ENCODE results near the gene PPP6R2. TPM values are rescaled to one million over a fixed set of nuclear protein-coding genes. Genes with fewer than 3 reads are reported as not detected.
A peak's percentile ranks its signal among the peaks of the same experiment; 100 is the strongest.

The PPP6R2 gene
- total and polyA plus RNA-seq, 9 of the 15 experiments (the other 6 are each of a cell fraction or from before 2014, with no cell fraction given): 0.32 to 39.8 (median 21.4) TPM

- TF ChIP-seq MYC (IDR thresholded peaks at IDR 0.05; ENCODE audit: low read depth, low read length) (peak; percentile 23; the same call in 1 of the 2 replicates), MYC (CRISPR knock-in tag; IDR thresholded peaks at IDR 0.05; ENCODE audit: borderline replicate concordance, low read depth) (no peak), ZNF121 (CRISPR knock-in tag; conservative IDR thresholded peaks at IDR 0.05) (no peak), CBX1 (IDR thresholded peaks at IDR 0.05; ENCODE audit: low read depth) (no peak), HMGN3 (IDR thresholded peaks at IDR 0.05; ENCODE audit: borderline replicate concordance, extremely low read depth, insufficient read length, low read depth, low read length) (peak; percentile 18), ZBTB17 (CRISPR knock-in tag; IDR thresholded peaks at IDR 0.05) (no peak), NFE2L1 (tag; IDR thresholded peaks at IDR 0.05; ENCODE audit: borderline replicate concordance, low read depth) (no peak), ZNF274 (IDR thresholded peaks at IDR 0.05; ENCODE audit: borderline replicate concordance, low read depth, low read length) (no peak), YY1 (IDR thresholded peaks at IDR 0.05; ENCODE audit: borderline replicate concordance in 1 of 3, control insufficient read depth in 1 of 3, extremely low read depth in 1 of 3, insufficient read depth in 3 of 3, insufficient read length in 1 of 3, insufficient replicate concordance in 2 of 3, low read depth in 1 of 3, low read length in 2 of 3) (peak; percentile 74 to 94 (median 93)), EGR1 (conservative IDR thresholded peaks at IDR 0.05) (0 out of 2 replicates have a peak, but pooled peaks have one; percentile 27), ARID3B (CRISPR knock-in tag; IDR thresholded peaks at IDR 0.05; ENCODE audit: borderline replicate concordance) (no peak), L3MBTL2 (IDR thresholded peaks at IDR 0.05) (peak; percentile 44; the same call in 1 of the 2 replicates), SIN3A (IDR thresholded peaks at IDR 0.05; ENCODE audit: borderline replicate concordance in 2 of 2, control insufficient read depth in 1 of 2, low read depth in 2 of 2, low read length in 2 of 2) (peak in 1 of 2 experiments; percentile 4; a peak in 1 of 4 replicates), ZBTB1 (CRISPR knock-in tag; IDR thresholded peaks at IDR 0.05; ENCODE audit: borderline replicate concordance, low read depth) (no peak), REST (IDR thresholded peaks at IDR 0.05; ENCODE audit: borderline replicate concordance) (no peak), REST (CRISPR knock-in tag; IDR thresholded peaks at IDR 0.05; ENCODE audit: low read depth) (no peak)
Measured at GRCh38 chr22:50342651-50343540, at the start of gene PPP6R2 (continued).
